ENCODE data around the gene SLC35F1.

Gene SLC35F1

GRCh38 chr6:118206221-118206620 is 299.2 kb downstream of the SLC35F1 start:
- DNase-seq: no peak

- no peak for DNase-seq
These were observed 300.9 kb downstream of the SLC35F1 start for GRCh38 chr6:118207947-118208346.

- no peak for DNase-seq
These were observed 305.5 kb downstream of the SLC35F1 start for GRCh38 chr6:118212451-118213173.

- no peak for DNase-seq
These were observed 308.2 kb downstream of the SLC35F1 start for GRCh38 chr6:118215269-118215668.

GRCh38 chr6:118216751-118217150 is 309.7 kb downstream of the SLC35F1 start:
- DNase-seq: no peak

GRCh38 chr6:118218156-118218555 is 311.1 kb downstream of the SLC35F1 start:
- no peak for DNase-seq

GRCh38 chr6:118220429-118221128 is 313.5 kb downstream of the SLC35F1 start:
- no peak for DNase-seq

- DNase-seq: no peak
These were observed 316.3 kb downstream of the SLC35F1 start for GRCh38 chr6:118223316-118223715.

- no peak for DNase-seq
These were observed 321.8 kb downstream of the SLC35F1 start for GRCh38 chr6:118228886-118229285.

GRCh38 chr6:118240878-118241528 is 333.9 kb downstream of the SLC35F1 start:
- DNase-seq: no peak

GRCh38 chr6:118246406-118246805 is 339.3 kb downstream of the SLC35F1 start:
- DNase-seq: no peak

- DNase-seq: no peak
These were observed 341.1 kb downstream of the SLC35F1 start for GRCh38 chr6:118248171-118248570.

GRCh38 chr6:118249680-118250079 is 342.6 kb downstream of the SLC35F1 start:
- DNase-seq: no peak

- DNase-seq: no peak
These were observed 345.4 kb downstream of the SLC35F1 start for GRCh38 chr6:118252474-118252873.

GRCh38 chr6:118253741-118254140 is 346.7 kb downstream of the SLC35F1 start:
- DNase-seq: no peak

GRCh38 chr6:118260833-118261232 is 353.8 kb downstream of the SLC35F1 start:
- DNase-seq: no peak

GRCh38 chr6:118263921-118264486 is 356.9 kb downstream of the SLC35F1 start:
- no peak for DNase-seq

GRCh38 chr6:118269659-118270058 is 362.6 kb downstream of the SLC35F1 start:
- DNase-seq: no peak

GRCh38 chr6:118277631-118278030 is 370.6 kb downstream of the SLC35F1 start:
- DNase-seq: no peak

- no peak for DNase-seq
These were observed 373.1 kb downstream of the SLC35F1 start for GRCh38 chr6:118280210-118280609.

- peak; percentile 63 for DNase-seq
These were observed 374.2 kb downstream of the SLC35F1 start for GRCh38 chr6:118281291-118281690.

- DNase-seq: peak; percentile 42
These were observed 376.7 kb downstream of the SLC35F1 start for GRCh38 chr6:118283766-118284165.

GRCh38 chr6:118284736-118285360 is 377.8 kb downstream of the SLC35F1 start:
- peak; percentile 10 for DNase-seq
